HG03103 (cell line): ENCODE measurements around the gene PTPN5.

Experiments
- ATAC-seq: cut with Tn5 transposase; IDR thresholded peaks from one replicate; pipeline ENCODE4 v1.9.1; 2021; ENCODE audit warnings: low read depth; ENCODE audit not compliant: unreplicated experiment

PTPN5 gene

GRCh38 chr11:18773681-18774080 lies 17.9 kb downstream of the PTPN5 start:
- no peak for ATAC-seq

- no peak for ATAC-seq
Observed at GRCh38 chr11:18773104-18773503, 18.5 kb downstream of the PTPN5 start.

- ATAC-seq: no peak
Observed at GRCh38 chr11:18772211-18772610, 19.4 kb downstream of the PTPN5 start.

GRCh38 chr11:18771266-18772035 lies 20.1 kb downstream of the PTPN5 start:
- ATAC-seq: no peak

GRCh38 chr11:18770479-18771125 lies 21.0 kb downstream of the PTPN5 start:
- ATAC-seq: no peak

GRCh38 chr11:18769802-18770456 lies 21.7 kb downstream of the PTPN5 start:
- no peak for ATAC-seq

GRCh38 chr11:18768978-18769377 lies 22.6 kb downstream of the PTPN5 start:
- ATAC-seq: no peak

- ATAC-seq: peak; percentile 82
Observed at GRCh38 chr11:18768472-18768901, 23.1 kb downstream of the PTPN5 start.

- ATAC-seq: no peak
Observed at GRCh38 chr11:18766015-18766414, 25.6 kb downstream of the PTPN5 start.

- no peak for ATAC-seq
Observed at GRCh38 chr11:18765554-18765953, 26.0 kb downstream of the PTPN5 start.

- ATAC-seq: no peak
Observed at GRCh38 chr11:18761741-18762140, 29.9 kb downstream of the PTPN5 start.

- ATAC-seq: no peak
Observed at GRCh38 chr11:18761144-18761543, 30.5 kb downstream of the PTPN5 start.

- no peak for ATAC-seq
Observed at GRCh38 chr11:18757811-18758210, 33.8 kb downstream of the PTPN5 start.

GRCh38 chr11:18756889-18757288 lies 34.7 kb downstream of the PTPN5 start:
- no peak for ATAC-seq

GRCh38 chr11:18754308-18754707 lies 37.3 kb downstream of the PTPN5 start:
- no peak for ATAC-seq

GRCh38 chr11:18752502-18752901 lies 39.1 kb downstream of the PTPN5 start:
- no peak for ATAC-seq

GRCh38 chr11:18750944-18751343 lies 40.7 kb downstream of the PTPN5 start:
- ATAC-seq: no peak

GRCh38 chr11:18749681-18750319 lies 41.8 kb downstream of the PTPN5 start:
- ATAC-seq: no peak

- ATAC-seq: no peak
Observed at GRCh38 chr11:18748766-18749365, 42.7 kb downstream of the PTPN5 start.

GRCh38 chr11:18745251-18745650 lies 46.3 kb downstream of the PTPN5 start:
- no peak for ATAC-seq
